Thoracic aorta endothelial cell (primary cell): Measurements from ENCODE around the gene STOM. TPM values are rescaled to one million over a fixed set of nuclear protein-coding genes. Genes with fewer than 3 reads are reported as not detected.

ENCODE experiments used
- total RNA-seq: library from RNA; depleted of rRNA; stranded (reverse); fragments of >200 nt; gene quantifications from 2 replicates; pipeline ENCODE4 v1.2.3, GENCODE V29; 2012

STOM gene, protein sequence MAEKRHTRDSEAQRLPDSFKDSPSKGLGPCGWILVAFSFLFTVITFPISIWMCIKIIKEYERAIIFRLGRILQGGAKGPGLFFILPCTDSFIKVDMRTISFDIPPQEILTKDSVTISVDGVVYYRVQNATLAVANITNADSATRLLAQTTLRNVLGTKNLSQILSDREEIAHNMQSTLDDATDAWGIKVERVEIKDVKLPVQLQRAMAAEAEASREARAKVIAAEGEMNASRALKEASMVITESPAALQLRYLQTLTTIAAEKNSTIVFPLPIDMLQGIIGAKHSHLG
- 276 and 352 TPM in 2 replicates for total RNA-seq

DNA sequence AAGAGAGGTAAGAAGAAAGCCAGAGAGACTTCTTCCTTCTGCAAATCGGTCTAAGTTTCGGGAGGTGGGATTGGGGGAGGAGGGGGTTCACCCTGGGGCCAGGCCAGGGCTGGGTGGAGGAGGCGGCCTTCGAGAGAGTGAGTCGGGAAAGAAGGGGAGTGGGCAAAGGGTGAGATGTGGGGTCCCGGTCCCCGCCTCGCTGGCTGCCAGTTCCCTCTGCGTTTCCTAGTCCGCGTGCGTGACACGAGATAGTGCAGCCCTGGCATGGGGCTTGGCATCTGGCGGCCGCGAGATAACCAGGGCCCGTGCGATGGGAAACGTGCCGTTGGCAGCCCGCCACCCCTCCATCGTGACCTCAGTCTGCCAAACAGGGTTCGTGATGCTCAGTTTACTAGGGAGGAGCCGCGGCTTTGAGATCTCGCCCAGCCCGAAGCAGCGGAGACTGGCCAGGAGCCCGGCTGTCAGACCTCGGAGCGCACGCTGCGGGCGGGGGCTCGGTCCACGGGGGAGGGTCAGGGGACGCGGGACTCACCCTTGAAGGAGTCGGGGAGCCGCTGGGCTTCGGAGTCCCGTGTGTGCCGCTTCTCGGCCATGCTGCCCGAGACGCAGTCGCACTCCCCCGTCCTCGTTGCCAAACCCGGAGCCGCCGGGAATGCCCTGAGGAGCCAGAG is at the start of gene STOM:
STOM (minus strand) TSS at position 656 of the 671 bp plus-strand sequence; CDS start at position 593, 63 bp downstream.

Other genes with a start within 250 kb of the STOM start
- gene RAB14, start 168.4 kb downstream of the STOM start, total RNA-seq: 73.5 and 78.5 TPM in 2 replicates
- gene GSN, start 102.1 kb downstream of the STOM start, total RNA-seq: 146 and 150 TPM in 2 replicates
- 0.27 and 0.29 TPM in 2 replicates for gene GGTA1, start 129.6 kb upstream of the STOM start, total RNA-seq